ENCODE data around the gene PLEKHA6.

DNA sequence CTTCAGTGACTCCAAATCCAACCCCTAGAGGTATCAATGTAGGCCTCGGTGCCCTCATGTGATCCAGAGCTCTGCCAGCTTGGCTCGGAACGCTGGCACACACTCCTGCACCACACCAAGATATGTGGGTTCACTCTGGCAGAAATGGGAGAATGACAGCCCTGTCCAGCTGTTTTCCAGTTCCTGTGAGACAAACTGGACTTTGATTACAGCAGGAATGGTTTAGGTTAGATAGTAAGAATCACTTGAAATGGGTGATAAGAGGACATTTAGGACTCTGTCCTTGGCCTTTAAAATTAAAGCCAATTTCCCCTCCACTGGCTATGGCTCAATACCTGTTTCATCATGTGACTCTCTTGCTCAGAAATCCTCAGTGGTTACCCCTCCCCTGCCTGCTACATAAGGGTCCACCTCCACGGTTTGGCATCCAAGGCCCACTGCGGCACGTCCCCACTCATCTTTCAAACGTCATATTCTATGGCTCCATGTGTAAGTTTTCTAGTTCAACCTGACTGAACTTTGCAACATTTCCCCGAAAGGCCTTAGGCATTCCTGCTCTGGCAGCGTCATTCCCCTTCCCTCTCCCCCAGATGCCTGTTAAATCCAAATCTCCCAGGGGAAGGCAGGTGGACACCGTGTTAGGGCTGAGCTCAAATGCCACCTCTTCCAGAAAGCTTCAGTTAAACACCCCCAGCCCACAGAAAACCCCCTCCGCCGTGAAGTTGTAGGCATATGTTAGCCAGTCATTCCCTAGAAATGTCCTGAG lies 44.7 kb downstream of the PLEKHA6 start:
- TF ChIP-seq CTCF (IDR thresholded peaks at IDR 0.05): no peak
- TF ChIP-seq POLR2AphosphoS5 (IDR thresholded peaks at IDR 0.05): no peak
- no peak for TF ChIP-seq POLR2A (IDR thresholded peaks at IDR 0.05)

Data from prostate gland (tissue), 2 donors.